GM12891 (cell line): ENCODE measurements around the gene CGGBP1.

ENCODE experiments used
- PAX5 ChIP-seq: IDR thresholded peaks from 2 replicates; pipeline ENCODE4 v1.6.1; 2011; ENCODE audit warnings: low read length, moderate library complexity, mild to moderate bottlenecking; ENCODE audit not compliant: insufficient read depth, severe bottlenecking
- POLR2A ChIP-seq: IDR thresholded peaks from 2 replicates; pipeline ENCODE4 v1.6.1; 2011; ENCODE audit warnings: low read depth, low read length, control low read depth
- POLR2AphosphoS5 ChIP-seq: IDR thresholded peaks from 2 replicates; pipeline ENCODE4 v1.6.1; 2011; ENCODE audit warnings: low read depth, low read length, control low read depth
- POU2F2 ChIP-seq: IDR thresholded peaks from 2 replicates; pipeline ENCODE4 v1.6.1; 2011; ENCODE audit warnings: low read depth, mild to moderate bottlenecking, control low read depth, low read length, moderate library complexity
- SPI1 ChIP-seq: IDR thresholded peaks from 2 replicates; pipeline ENCODE4 v1.6.1; 2011; ENCODE audit warnings: low read depth, low read length, control low read depth
- TAF1 ChIP-seq: IDR thresholded peaks from 2 replicates; pipeline ENCODE4 v1.6.1; 2011; ENCODE audit warnings: low read depth, low read length, control low read depth

GRCh38 chr3:88044411-88044810 is 14.4 kb downstream of the CGGBP1 start:
- TF ChIP-seq POLR2A = no peak
- TF ChIP-seq POLR2AphosphoS5 = no peak
- TF ChIP-seq SPI1 = no peak
- no peak for TF ChIP-seq PAX5
- TF ChIP-seq TAF1 = no peak
- no peak for TF ChIP-seq POU2F2
